AG04449 (cell line): ENCODE data around the gene ATP5F1B.

Source experiments
- CTCF ChIA-PET: fragments of 350-600 bp; formaldehyde crosslinking; extraction: SDS; loops from one replicate; lab custom pipeline; 2021; ENCODE audit warnings: antibody characterized with exemption; lab: Yijun Ruan, JAX
- POLR2A ChIA-PET: fragments of 400-600, 350-600 bp; formaldehyde crosslinking; extraction: SDS; loops from one replicate; lab custom pipeline; 2020; ENCODE audit warnings: antibody characterized with exemption, inconsistent platforms; lab: Yijun Ruan, JAX
- DNase-seq: peaks from one replicate; pipeline ENCODE4 v3.0.0-alpha.2; 2010; ENCODE audit warnings: low read depth, low spot score
- H3K4me3 ChIP-seq: 2 replicates; pipeline ENCODE4 v1.5.1; 2011; ENCODE audit warnings: low read depth, mild to moderate bottlenecking, control low read depth, low read length
- CTCF ChIP-seq: IDR thresholded peaks from one replicate; pipeline ENCODE4 v1.5.1; 2011; ENCODE audit warnings: mild to moderate bottlenecking, moderate library complexity, low read length, control low read depth, inconsistent platforms; ENCODE audit not compliant: insufficient read depth; ENCODE audit errors: missing control alignments

The ATP5F1B gene

GRCh38 chr12:56645717-56646446 lies at the start of gene ATP5F1B:
TSS of gene ATP5F1B (minus strand) at chr12:56645984. CDS start at chr12:56645963, 21 bp downstream.
- peak; percentile 100 for DNase-seq
- CTCF ChIA-PET: interaction anchor here (4.2 kb wide), 1 partner anchor 10 kb away, joined by 54 read pairs; no protein-coding TSS in a partner anchor
- POLR2A ChIA-PET: interaction anchor here (1.2 to 1.8 kb wide), 3 partner anchors 9 to 42 kb away, joined by 4 to 19 read pairs (median 9); partner anchors contain the start of gene PTGES3
- peak within 1 kb of the TSS; percentile 99 for H3K4me3 ChIP-seq
- no peak for TF ChIP-seq CTCF

- H3K4me3 ChIP-seq: no peak overlapping the region
- TF ChIP-seq CTCF: no peak
- POLR2A ChIA-PET: no interaction called here
- CTCF ChIA-PET: no interaction called here
- DNase-seq: no peak
Observed at GRCh38 chr12:56694161-56694560, 48.4 kb upstream of the ATP5F1B start.

- no peak for DNase-seq
- peak overlapping the region; percentile 59 for H3K4me3 ChIP-seq
- TF ChIP-seq CTCF: no peak
- CTCF ChIA-PET: interaction anchor here (1.5 kb wide), 1 partner anchor 52 kb away, joined by 6 read pairs; no protein-coding TSS in a partner anchor
- POLR2A ChIA-PET: interaction anchor here (0.6 to 1.9 kb wide), 5 partner anchors 26 to 43 kb away, joined by 3 to 9 read pairs (median 5); partner anchors contain the start of genes ATP5F1B and NACA
Observed at GRCh38 chr12:56688846-56689109, 43.0 kb upstream of the ATP5F1B start.

GRCh38 chr12:56688129-56688845 lies 42.5 kb upstream of the ATP5F1B start, which contains the start of gene PTGES3:
TSS of gene PTGES3 (minus strand) at chr12:56688284. CDS start at chr12:56687999, 285 bp downstream.
- CTCF ChIA-PET: interaction anchor here (1.5 kb wide), 1 partner anchor 52 kb away, joined by 6 read pairs; no protein-coding TSS in a partner anchor
- peak; percentile 77 for DNase-seq
- TF ChIP-seq CTCF: no peak
- POLR2A ChIA-PET: interaction anchor here (0.6 to 1.9 kb wide), 5 partner anchors 11 to 42 kb away, joined by 3 to 9 read pairs (median 3); partner anchors contain the start of genes ATP5F1B and NACA
- H3K4me3 ChIP-seq: peak within 1 kb of the TSS; percentile 95

- no peak for TF ChIP-seq CTCF
- peak overlapping the region; percentile 95 for H3K4me3 ChIP-seq
- ChIA-PET CTCF (interaction anchor here (1.5 to 5.8 kb wide), 2 partner anchors 51 to 52 kb away, joined by 6 to 26 read pairs; no protein-coding TSS in a partner anchor), POLR2A (interaction anchor here (1.0 to 1.9 kb wide), 3 partner anchors 11 to 42 kb away, joined by 3 to 9 read pairs (median 3); partner anchors contain the start of genes ATP5F1B and NACA)
- DNase-seq: no peak
Observed at GRCh38 chr12:56687223-56688128, 41.7 kb upstream of the ATP5F1B start.
